CD1c-positive myeloid dendritic cell (primary cell): Measurements from ENCODE around the gene ZIC4.

Source experiments
- DNase-seq: peaks from one replicate; pipeline ENCODE4 v3.0.0-alpha.2; 2016; ENCODE audit errors: extremely low spot score

Gene ZIC4

GRCh38 chr3:147406028-147406931 is at the start of gene ZIC4:
Gene ZIC4, minus strand, starts transcription at chr3:147406543. Its CDS starts 3,746 bp downstream, at chr3:147402797.
- DNase-seq, result no peak

GRCh38 chr3:147449669-147450068 is 43.3 kb upstream of the ZIC4 start:
- DNase-seq, result no peak

GRCh38 chr3:147447224-147447623 is 40.9 kb upstream of the ZIC4 start:
- no peak for DNase-seq

GRCh38 chr3:147431751-147432150 is 25.4 kb upstream of the ZIC4 start:
- DNase-seq, result no peak

GRCh38 chr3:147428754-147429153 is 22.4 kb upstream of the ZIC4 start:
- DNase-seq, result no peak

GRCh38 chr3:147428326-147428725 is 22.0 kb upstream of the ZIC4 start:
- no peak for DNase-seq

GRCh38 chr3:147427746-147428145 is 21.4 kb upstream of the ZIC4 start:
- DNase-seq, result no peak

GRCh38 chr3:147426931-147427330 is 20.6 kb upstream of the ZIC4 start:
- DNase-seq, result no peak

GRCh38 chr3:147425388-147425850 is 19.1 kb upstream of the ZIC4 start:
- no peak for DNase-seq

- DNase-seq, result no peak
These were observed 18.4 kb upstream of the ZIC4 start for GRCh38 chr3:147424581-147425387.

GRCh38 chr3:147423798-147424580 is 17.6 kb upstream of the ZIC4 start:
- no peak for DNase-seq

- DNase-seq, result no peak
These were observed 17.1 kb upstream of the ZIC4 start for GRCh38 chr3:147423537-147423797.

GRCh38 chr3:147422601-147423536 is 16.5 kb upstream of the ZIC4 start:
- no peak for DNase-seq

GRCh38 chr3:147422196-147422595 is 15.9 kb upstream of the ZIC4 start:
- DNase-seq, result no peak

- no peak for DNase-seq
These were observed 15.0 kb upstream of the ZIC4 start for GRCh38 chr3:147421184-147421912.

GRCh38 chr3:147420353-147421183 is 14.2 kb upstream of the ZIC4 start:
- no peak for DNase-seq

- DNase-seq, result no peak
These were observed 13.5 kb upstream of the ZIC4 start for GRCh38 chr3:147419781-147420224.

GRCh38 chr3:147418808-147419701 is 12.7 kb upstream of the ZIC4 start:
- no peak for DNase-seq
